ENCODE data around the gene GRIA3.

Gene GRIA3

DNA sequence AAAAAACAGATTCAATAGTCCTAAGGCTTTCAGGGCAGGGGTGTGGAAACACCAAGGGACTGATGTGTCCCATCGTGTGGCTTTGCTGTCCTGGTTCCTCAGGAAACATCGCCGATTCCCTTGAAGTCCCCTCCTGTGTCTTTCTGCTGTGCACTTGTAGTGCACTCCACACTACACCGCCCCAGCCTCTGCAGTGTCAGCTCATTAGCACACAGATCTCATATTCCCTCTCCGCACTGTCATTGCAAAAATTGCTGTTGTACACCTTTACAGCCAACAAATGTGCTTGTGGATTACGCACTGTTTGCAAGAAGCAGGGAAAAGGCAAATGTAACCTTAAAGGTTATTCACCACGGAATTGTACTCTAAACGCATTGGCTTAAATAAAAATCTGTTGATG is 5.3 kb downstream of the GRIA3 start:
- H3K4me3 ChIP-seq (replicated peaks; ENCODE audit: low read depth, low read length): no peak overlapping the region
- no peak for DNase-seq (ENCODE audit: low read depth)
- TF ChIP-seq, protein P1, sequence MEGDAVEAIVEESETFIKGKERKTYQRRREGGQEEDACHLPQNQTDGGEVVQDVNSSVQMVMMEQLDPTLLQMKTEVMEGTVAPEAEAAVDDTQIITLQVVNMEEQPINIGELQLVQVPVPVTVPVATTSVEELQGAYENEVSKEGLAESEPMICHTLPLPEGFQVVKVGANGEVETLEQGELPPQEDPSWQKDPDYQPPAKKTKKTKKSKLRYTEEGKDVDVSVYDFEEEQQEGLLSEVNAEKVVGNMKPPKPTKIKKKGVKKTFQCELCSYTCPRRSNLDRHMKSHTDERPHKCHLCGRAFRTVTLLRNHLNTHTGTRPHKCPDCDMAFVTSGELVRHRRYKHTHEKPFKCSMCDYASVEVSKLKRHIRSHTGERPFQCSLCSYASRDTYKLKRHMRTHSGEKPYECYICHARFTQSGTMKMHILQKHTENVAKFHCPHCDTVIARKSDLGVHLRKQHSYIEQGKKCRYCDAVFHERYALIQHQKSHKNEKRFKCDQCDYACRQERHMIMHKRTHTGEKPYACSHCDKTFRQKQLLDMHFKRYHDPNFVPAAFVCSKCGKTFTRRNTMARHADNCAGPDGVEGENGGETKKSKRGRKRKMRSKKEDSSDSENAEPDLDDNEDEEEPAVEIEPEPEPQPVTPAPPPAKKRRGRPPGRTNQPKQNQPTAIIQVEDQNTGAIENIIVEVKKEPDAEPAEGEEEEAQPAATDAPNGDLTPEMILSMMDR (IDR thresholded peaks at IDR 0.05; ENCODE audit: low read length, missing control alignments): no peak

DNA sequence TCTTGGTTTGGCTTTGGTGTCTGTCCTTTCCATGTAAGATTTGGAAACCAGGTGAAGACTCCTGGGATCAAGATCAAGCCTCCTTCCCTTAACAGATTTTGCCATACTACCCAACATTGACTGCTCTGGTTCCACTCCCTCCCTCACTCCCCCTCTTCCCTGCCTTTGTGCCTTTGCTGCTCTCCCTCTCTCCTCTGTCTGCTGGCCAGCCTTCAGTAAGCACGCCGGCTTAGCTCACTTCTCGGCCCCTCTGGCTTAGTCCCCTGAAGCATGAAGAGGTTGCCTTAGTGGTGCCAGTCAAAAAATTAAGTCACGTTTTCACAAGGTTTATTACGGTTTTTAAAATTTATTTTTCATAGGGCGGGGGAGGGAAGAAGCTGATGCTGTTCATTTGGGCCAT is 6.0 kb downstream of the GRIA3 start:
- DNase-seq (ENCODE audit: low read depth): no peak
- TF ChIP-seq, protein P1 (IDR thresholded peaks at IDR 0.05; ENCODE audit: low read length, missing control alignments): no peak
- no peak overlapping the region for H3K4me3 ChIP-seq (replicated peaks; ENCODE audit: low read depth, low read length)

DNA sequence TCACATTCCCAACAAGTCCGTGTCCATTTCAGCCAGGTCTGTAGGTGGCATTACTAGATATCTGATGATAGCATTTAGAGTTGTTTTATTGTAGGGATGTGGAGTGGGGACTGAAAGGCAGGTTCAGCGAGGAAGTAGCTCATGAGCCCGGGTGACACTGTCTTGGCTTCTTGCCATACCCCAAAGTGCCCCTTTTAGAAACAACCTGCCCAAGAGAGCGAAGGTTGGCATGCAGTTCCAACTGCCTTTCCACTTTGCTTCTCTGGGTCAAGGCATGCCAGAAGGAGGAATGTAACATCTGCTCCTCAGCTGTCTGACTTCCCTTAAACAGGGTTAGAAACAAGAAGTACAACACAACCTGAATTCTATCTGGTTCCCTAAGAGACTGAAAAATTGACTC is 9.0 kb downstream of the GRIA3 start:
- no peak overlapping the region for H3K4me3 ChIP-seq (replicated peaks; ENCODE audit: low read depth, low read length)
- TF ChIP-seq, protein P1 (IDR thresholded peaks at IDR 0.05; ENCODE audit: low read length, missing control alignments): no peak
- DNase-seq (ENCODE audit: low read depth): no peak

DNA sequence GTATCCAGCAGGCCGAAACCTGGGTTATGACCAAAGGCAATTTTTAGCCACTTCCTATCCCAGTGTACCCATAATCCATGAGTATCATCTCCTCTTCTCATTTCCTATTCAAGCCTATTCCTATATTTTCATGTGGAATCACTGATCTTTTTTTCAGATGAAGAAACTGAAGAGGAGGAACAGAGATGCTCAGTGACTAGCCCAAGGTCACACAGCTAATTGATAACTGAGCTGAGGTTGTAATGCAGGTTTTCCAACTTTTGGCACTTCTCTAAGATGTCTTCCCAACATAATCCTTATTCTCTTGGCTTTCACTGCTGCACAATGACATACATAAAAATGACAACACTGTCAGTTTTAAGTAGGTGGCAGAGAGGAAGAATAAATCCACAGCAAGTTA is 15.3 kb downstream of the GRIA3 start:
- TF ChIP-seq, protein P1 (IDR thresholded peaks at IDR 0.05; ENCODE audit: low read length, missing control alignments): no peak
- DNase-seq (ENCODE audit: low read depth): no peak
- H3K4me3 ChIP-seq (replicated peaks; ENCODE audit: low read depth, low read length): no peak overlapping the region

DNA sequence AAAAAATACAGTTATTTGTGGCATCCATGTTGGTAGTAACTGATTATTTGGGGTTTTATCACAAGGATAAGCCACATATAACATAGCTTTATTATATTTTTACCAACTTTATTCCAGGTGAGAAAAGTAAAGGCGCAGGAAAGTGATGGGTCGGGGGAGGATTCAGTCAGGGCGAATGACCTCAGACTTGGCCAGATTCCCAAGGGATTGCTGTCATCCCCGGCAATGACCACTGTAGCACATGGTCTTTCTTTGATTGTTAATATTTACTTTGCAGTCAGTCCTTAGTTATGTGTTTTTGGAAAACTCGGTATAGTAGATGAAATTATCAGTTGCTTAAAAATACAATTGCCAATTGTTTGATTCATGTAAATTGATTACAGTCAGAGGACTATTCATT is 17.6 kb downstream of the GRIA3 start:
- H3K4me3 ChIP-seq (replicated peaks; ENCODE audit: low read depth, low read length): no peak overlapping the region
- DNase-seq (ENCODE audit: low read depth): no peak
- TF ChIP-seq, protein P1 (IDR thresholded peaks at IDR 0.05; ENCODE audit: low read length, missing control alignments): no peak

DNA sequence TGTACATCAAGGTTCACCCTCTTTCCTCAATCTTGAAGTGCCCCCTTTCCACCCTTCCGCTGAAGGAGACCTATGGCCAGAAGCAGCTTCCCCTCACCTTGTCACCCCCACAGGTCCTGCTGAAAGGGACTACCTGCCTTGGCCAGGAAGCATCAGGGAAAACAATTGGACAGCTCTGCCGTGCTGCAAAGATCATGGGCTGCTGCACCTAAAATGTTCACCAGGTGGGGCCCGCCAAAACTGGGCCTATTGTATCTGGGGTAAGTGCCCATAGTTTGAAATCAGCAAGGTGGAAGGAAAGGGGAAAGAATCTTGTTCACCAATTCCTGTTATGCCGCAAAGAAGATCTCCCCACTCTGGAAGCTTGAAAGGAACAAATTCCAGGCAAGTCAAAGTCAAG is 18.4 kb downstream of the GRIA3 start:
- no peak overlapping the region for H3K4me3 ChIP-seq (replicated peaks; ENCODE audit: low read depth, low read length)
- TF ChIP-seq, protein P1 (IDR thresholded peaks at IDR 0.05; ENCODE audit: low read length, missing control alignments): no peak
- DNase-seq (ENCODE audit: low read depth): no peak

DNA sequence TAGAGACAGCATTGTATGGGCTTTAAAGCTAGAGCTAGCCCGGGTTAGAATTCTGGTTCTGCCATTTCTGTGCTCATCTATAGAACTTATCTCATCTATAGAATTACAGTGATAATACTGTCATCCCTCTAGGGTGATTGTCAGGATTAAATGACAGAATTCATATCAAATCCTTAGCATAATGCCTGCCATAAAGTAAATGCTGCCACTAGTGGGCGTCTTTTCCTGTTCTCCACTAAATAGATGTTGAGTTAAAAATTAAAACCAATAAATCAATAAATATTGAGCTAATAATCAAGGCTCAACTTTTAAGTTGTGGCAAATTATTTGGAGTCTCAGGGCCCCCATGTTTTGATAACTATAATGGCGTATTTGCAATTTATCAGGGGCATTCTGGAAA is 19.7 kb downstream of the GRIA3 start:
- TF ChIP-seq, protein P1 (IDR thresholded peaks at IDR 0.05; ENCODE audit: low read length, missing control alignments): no peak
- no peak overlapping the region for H3K4me3 ChIP-seq (replicated peaks; ENCODE audit: low read depth, low read length)
- DNase-seq (ENCODE audit: low read depth): no peak
